Left ventricle myocardium superior (tissue), 1 donor: Measurements from ENCODE around the gene CCL13. TPM values are rescaled to one million over a fixed set of nuclear protein-coding genes. Genes with fewer than 3 reads are reported as not detected.
A peak's percentile ranks its signal among the peaks of the same experiment; 100 is the strongest.
"Not testable (repeated sequence)": the region's sequence is repeated elsewhere in the genome, so short reads cannot be mapped to it uniquely, and the experiment has no call there.

Source experiments
- ATAC-seq: fragments of 200-7000 bp; cut with Tn5 transposase; one replicate; pipeline ENCODE4 v1.9.1; 2020; ENCODE audit warnings: mild to moderate bottlenecking, moderate library complexity
- DNase-seq: peaks from one replicate; pipeline ENCODE4 v3.0.0-alpha.2; 2020
- intact Hi-C: fragments of 100-400 bp; cut with micrococcal nuclease; formaldehyde crosslinking; loops from one replicate; pipeline ENCODE4 v1.11.0; 2022
- long read RNA-seq: library from polyadenylated mRNA; unstranded; transcript quantifications from one replicate; pipeline ENCODE4 v2.0.0, GENCODE V29; 2021
- total RNA-seq: library from RNA; stranded (reverse); fragmentation: NEBNext Ultra II Directional; extraction: Animal tissue kit (Norgen Biotek cat#: 25700); gene quantifications from one replicate; pipeline ENCODE4 v1.2.1, GENCODE V29; 2021
- donor health status: DM: no; HTN: yes; CAD: no; lungs with severe emphysema.

The CCL13 gene
- 0.82 TPM for total RNA-seq
- long read RNA-seq, result 0 reads

- intact Hi-C loops, result no loop called here
- DNase-seq, result no peak
- ATAC-seq, result peak; percentile 34
Measured at GRCh38 chr17:34356194-34356593, at the start of gene CCL13. TSS of gene CCL13 (plus strand) at chr17:34356480. CDS start at chr17:34356527, 47 bp downstream.

GRCh38 chr17:34307110-34307509 is 49.2 kb upstream of the CCL13 start:
- intact Hi-C loops, result loop anchor here (2.0 kb wide), 1 partner anchor 106 kb away; no protein-coding TSS in a partner anchor
- DNase-seq, result peak; percentile 39
- peak; percentile 62 for ATAC-seq

DNA sequence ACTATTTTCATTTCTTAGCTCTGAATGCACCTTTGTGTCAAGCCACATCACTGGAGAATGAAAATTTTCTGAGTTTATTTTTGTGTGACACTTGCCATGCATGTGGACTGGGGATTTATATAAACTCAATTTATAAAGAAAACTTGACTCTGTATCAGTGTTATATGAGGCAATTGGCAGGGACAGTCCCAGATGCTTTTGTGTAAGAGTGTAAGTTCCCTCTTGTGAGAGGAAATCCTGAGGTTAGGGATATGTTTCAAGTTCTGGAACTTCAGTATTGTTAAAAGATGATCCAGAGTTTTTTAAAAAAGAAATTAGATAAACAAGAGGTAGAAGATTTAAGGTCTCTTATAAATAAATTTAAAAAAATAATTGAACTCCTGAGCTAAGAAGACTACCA is 47.9 kb upstream of the CCL13 start:
- intact Hi-C loops, result no loop called here
- ATAC-seq (no peak), DNase-seq (no peak)

DNA sequence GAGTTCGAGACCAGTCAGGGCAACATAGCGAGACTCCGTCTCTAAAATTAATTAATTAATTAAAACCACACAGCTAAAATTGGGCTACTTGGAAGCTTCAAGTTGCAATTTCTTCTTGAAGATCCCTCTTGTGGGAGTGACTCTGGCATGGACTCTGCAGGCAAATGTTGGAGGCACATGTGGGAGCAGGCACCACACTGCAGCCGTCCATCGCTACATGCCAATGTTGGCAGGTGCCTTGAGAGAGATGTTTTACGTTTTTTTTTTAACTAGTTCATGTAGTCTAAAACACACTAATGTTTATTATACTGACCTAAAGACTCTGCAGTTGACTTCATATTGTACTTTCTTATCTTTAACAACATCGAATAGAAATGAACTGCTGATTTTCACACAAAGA is 45.0 kb upstream of the CCL13 start:
- ATAC-seq (no peak), DNase-seq (no peak)
- intact Hi-C loops, result no loop called here

DNA sequence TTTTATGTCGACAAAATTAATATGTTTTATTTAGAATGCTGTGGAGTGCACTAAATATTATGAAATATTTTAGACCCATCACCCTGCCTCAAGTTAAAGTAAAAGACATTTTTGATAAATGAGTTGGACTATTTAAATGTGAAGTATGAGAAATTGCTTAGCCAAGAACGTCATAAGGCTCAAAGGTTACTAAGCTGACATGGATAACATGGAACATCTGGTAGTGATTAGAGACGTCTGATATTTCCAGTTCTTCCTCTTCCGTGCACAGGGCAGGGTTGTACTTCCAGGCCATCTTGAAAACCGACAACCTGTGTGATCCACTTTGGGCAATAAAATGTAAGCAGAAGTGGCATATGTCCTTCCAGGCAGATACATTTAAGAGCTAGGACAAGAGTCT is 44.2 kb upstream of the CCL13 start:
- intact Hi-C loops, result no loop called here
- peak; percentile 86 for ATAC-seq
- DNase-seq, result no peak

GRCh38 chr17:34313164-34313563 is 43.1 kb upstream of the CCL13 start:
- intact Hi-C loops, result no loop called here

GRCh38 chr17:34314279-34314678 is 42.0 kb upstream of the CCL13 start:
- intact Hi-C loops, result no loop called here
- DNase-seq (peak; percentile 29), ATAC-seq (peak; percentile 71)

More at GRCh38 chr17:34313164-34313563, 43.1 kb upstream of the CCL13 start:
- DNase-seq, result no peak
- peak; percentile 81 for ATAC-seq

GRCh38 chr17:34318474-34318873 is 37.8 kb upstream of the CCL13 start:
- intact Hi-C loops, result no loop called here
- ATAC-seq (no peak), DNase-seq (peak; percentile 28)

DNA sequence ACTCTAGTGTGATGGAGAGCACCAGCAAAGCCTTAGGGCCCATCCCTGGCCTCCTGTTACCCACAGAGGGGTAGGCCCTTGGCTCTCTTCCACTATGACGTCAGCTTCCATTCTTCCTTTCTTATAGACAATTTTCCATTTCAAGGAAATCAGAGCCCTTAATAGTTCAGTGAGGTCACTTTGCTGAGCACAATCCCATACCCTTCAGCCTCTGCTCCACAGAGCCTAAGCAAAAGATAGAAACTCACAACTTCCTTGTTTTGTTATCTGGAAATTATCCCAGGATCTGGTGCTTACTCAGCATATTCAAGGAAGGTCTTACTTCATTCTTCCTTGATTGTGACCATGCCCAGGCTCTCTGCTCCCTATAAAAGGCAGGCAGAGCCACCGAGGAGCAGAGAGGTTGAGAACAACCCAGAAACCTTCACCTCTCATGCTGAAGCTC is 37.2 kb upstream of the CCL13 start, which contains the start of gene CCL8:
Gene CCL8, plus strand, starts transcription at position 397 of the 445 bp plus-strand sequence. CDS start 67 bp downstream, outside the sequence.
- DNase-seq (no peak), ATAC-seq (peak; percentile 51)
- intact Hi-C loops, result no loop called here

- ATAC-seq, result peak; percentile 70
- DNase-seq, result no peak
- intact Hi-C loops, result no loop called here
Measured at GRCh38 chr17:34321964-34322363, 34.3 kb upstream of the CCL13 start.

DNA sequence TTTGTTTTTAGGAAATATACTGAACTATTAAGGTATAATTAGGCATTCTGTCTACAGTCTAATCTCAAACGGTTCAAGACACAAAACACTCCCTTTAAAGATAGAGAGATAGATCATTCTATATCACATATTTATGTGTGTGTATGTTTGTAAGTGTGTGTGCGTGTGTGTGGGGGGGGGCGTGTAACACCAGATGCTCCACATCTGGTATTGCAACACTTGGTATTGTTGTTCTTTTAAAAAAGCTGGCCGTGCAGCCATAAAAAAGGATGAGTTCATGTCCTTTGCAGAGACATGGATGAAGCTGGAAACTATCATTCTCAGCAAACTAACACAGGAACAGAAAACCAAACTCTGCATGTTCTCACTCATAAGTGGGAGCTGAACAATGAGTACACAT is 28.7 kb upstream of the CCL13 start:
- intact Hi-C loops, result not testable (repeated sequence)
- ATAC-seq (peak; percentile 82), DNase-seq (peak; percentile 36)

GRCh38 chr17:34337701-34338100 is 18.6 kb upstream of the CCL13 start:
- DNase-seq (no peak), ATAC-seq (no peak)
- intact Hi-C loops, result no loop called here

GRCh38 chr17:34339138-34339770 is 17.0 kb upstream of the CCL13 start:
- intact Hi-C loops, result no loop called here
- ATAC-seq (no peak), DNase-seq (no peak)

- intact Hi-C loops, result no loop called here
Measured at GRCh38 chr17:34341916-34342315, 14.4 kb upstream of the CCL13 start.

DNA sequence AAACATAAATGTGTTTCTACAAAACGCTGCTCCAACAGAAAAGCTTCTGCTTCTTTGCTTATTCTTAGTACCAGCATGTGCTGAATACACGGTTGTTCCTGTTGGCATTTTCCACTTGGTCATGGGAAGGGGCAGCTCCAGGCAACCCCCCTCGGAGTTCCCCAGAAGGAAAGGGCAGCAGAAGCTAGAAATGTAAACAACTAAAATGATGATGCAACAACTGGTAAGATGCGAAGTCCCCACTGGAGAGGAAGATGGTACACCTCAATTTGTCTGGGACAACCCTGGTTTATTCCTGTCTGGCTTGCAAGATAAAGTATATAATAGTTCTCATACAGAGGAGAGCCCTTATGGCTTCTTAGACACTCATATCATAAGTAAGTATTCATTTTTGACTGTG is 9.2 kb upstream of the CCL13 start:
- no peak for ATAC-seq
- intact Hi-C loops, result no loop called here
- no peak for DNase-seq

More at GRCh38 chr17:34341916-34342315, 14.4 kb upstream of the CCL13 start:
- ATAC-seq (no peak), DNase-seq (no peak)

DNA sequence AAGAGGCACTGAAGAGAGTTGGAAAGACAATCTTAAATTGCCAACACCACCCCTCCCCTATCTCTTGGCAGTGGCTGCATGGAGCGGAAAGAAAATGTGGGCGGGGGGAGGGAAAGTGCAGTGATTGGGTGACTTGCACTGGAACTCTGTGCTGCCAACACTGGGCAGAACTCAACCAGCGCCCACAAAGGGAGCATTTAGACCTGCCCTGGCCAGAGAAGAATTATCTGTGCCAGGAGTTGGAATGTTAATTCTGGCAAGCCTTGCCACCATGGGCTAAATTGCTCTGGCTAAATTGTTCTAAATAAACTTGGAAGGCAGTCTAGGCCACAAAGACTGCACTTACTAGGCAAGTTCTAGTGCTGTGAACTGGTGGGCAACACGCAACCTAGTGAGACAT is 6.5 kb upstream of the CCL13 start:
- no peak for DNase-seq
- no peak for ATAC-seq
- intact Hi-C loops, result no loop called here

DNA sequence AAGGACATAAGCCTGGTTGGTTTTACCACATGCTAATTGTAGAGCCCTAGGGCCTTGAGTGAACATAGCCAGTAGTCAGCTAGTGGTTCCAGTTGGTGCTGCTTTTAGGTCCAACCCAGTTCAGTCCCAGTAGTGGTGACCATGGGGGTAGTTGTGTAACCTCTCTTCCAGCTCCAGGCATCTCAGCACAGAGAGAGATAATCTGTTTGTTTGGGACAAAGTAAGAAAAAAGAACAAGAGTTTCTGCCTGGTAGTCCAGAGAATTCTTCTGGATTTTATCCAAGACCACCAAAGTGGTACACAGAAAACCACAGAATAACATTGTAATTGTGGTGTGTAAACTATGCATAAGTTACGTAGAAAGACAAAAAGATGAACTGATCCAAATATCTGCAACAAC is 5.2 kb upstream of the CCL13 start:
- ATAC-seq (no peak), DNase-seq (no peak)
- intact Hi-C loops, result no loop called here

DNA sequence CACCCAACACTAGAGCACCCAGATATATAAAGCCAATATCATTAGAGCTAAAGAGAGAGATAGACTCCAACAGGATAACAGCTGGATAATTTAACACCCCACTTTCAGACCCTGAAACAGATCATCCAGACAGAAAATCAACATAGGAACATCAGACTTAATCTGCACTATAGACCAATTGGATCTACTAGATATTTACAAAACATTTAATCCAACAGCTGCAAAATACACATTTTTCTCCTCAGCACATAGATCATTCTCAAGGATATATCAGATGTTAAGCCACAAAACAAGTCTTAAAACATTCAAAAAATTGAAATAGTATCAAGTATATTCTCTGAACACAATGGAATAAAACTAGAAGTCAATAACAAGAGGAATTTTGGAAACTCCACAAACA is 4.1 kb upstream of the CCL13 start:
- intact Hi-C loops, result no loop called here
- ATAC-seq (no peak), DNase-seq (no peak)

GRCh38 chr17:34354637-34355036 is 1.6 kb upstream of the CCL13 start:
- intact Hi-C loops, result no loop called here
- DNase-seq, result no peak

DNA sequence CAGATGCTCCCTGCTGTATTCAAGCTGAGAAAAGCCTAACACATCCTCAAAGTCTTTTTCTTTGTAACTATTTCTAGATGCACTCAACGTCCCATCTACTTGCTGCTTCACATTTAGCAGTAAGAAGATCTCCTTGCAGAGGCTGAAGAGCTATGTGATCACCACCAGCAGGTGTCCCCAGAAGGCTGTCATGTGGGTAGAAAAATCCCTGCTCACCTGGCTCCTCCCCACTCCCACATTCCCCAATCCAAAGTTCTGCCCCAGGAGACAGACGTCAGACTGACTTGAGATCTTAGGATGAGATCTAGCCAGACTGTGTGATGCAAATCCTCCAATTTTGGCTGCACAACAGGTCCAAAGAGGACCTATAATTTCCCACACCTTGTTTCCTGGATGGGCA is 1.1 kb downstream of the CCL13 start:
- intact Hi-C loops, result no loop called here
- no peak for DNase-seq
- ATAC-seq, result no peak

More at GRCh38 chr17:34354637-34355036, 1.6 kb upstream of the CCL13 start:
- ATAC-seq, result no peak

GRCh38 chr17:34358631-34359030 is 2.4 kb downstream of the CCL13 start:
- DNase-seq (no peak), ATAC-seq (no peak)
- intact Hi-C loops, result no loop called here
